ENCODE data around the gene PWWP2B. TPM values are rescaled to one million over a fixed set of nuclear protein-coding genes. Genes with fewer than 3 reads are reported as not detected.

The PWWP2B gene
- total and polyA plus RNA-seq, 2 of the 8 experiments (the other 6 are each of a cell fraction or from before 2014, with no cell fraction given) = 5.3 to 10.8 TPM

- no peak for TF ChIP-seq CTCF (IDR thresholded peaks at IDR 0.05; ENCODE audit: control extremely low read depth in 1 of 3, insufficient read depth in 1 of 3, low read depth in 1 of 3, low read length in 3 of 3)
- TF ChIP-seq USF2 (IDR thresholded peaks at IDR 0.05; ENCODE audit: low read length) = no peak
Measured at GRCh38 chr10:132445516-132446194, 48.7 kb downstream of the PWWP2B start (continued).

All from H1 (cell line).